Neural progenitor cell (in vitro differentiated cells): ENCODE data around the gene TSPAN32. TPM values are rescaled to one million over a fixed set of nuclear protein-coding genes. Genes with fewer than 3 reads are reported as not detected.

Experiments used
- DNase-seq: peaks from one replicate; pipeline ENCODE4 v3.0.0-alpha.2; 2016; ENCODE audit warnings: low spot score
- H2AFZ ChIP-seq: fragments of 200-600 bp; sonication (generic); replicated peaks from 2 replicates; pipeline ENCODE4 v1.6.1; 2016; ENCODE audit warnings: antibody characterized with exemption
- H3F3A ChIP-seq: fragments of 200-600 bp; sonication (generic); 2 replicates; pipeline ENCODE4 v1.6.1; 2016; ENCODE audit warnings: antibody characterized with exemption, low read depth
- H3K27ac ChIP-seq: fragments of 200-600 bp; sonication (generic); 2 replicates; pipeline ENCODE4 v1.5.1; 2016; ENCODE audit warnings: mild to moderate bottlenecking
- H3K27me3 ChIP-seq: fragments of 200-600 bp; sonication (generic); 2 replicates; pipeline ENCODE4 v1.6.1; 2016; ENCODE audit warnings: mild to moderate bottlenecking, moderate library complexity
- H3K36me3 ChIP-seq: fragments of 200-600 bp; sonication (generic); 2 replicates; pipeline ENCODE4 v1.5.1; 2016
- H3K4me1 ChIP-seq: fragments of 200-600 bp; sonication (generic); 2 replicates; pipeline ENCODE4 v1.6.1; 2016; ENCODE audit warnings: mixed run types
- H3K4me2 ChIP-seq: fragments of 200-600 bp; sonication (generic); 2 replicates; pipeline ENCODE4 v1.6.1; 2016
- H3K4me3 ChIP-seq: fragments of 200-600 bp; sonication (generic); 2 replicates; pipeline ENCODE4 v1.5.1; 2016
- H3K79me2 ChIP-seq: fragments of 200-600 bp; sonication (generic); 2 replicates; pipeline ENCODE4 v1.6.1; 2016; ENCODE audit warnings: low read depth
- H3K9ac ChIP-seq: fragments of 200-600 bp; sonication (generic); 2 replicates; pipeline ENCODE4 v1.6.1; 2016
- H3K9me3 ChIP-seq: fragments of 200-600 bp; sonication (generic); 2 replicates; pipeline ENCODE4 v1.5.1; 2016; ENCODE audit warnings: low read depth
- H4K20me1 ChIP-seq: fragments of 200-600 bp; sonication (generic); 2 replicates; pipeline ENCODE4 v1.6.1; 2016; ENCODE audit warnings: low read depth
- H3K27ac Mint-ChIP-seq: 3 replicates; pipeline ENCODE4 v1.8.0; 2021; ENCODE audit warnings: mixed read lengths
- H3K27me3 Mint-ChIP-seq: 2 replicates; pipeline ENCODE4 v1.8.0; 2022; ENCODE audit warnings: low read depth, mild to moderate bottlenecking, inconsistent platforms, moderate library complexity, mixed read lengths; ENCODE audit not compliant: insufficient read depth
- H3K36me3 Mint-ChIP-seq: 3 replicates; pipeline ENCODE4 v1.8.0; 2021; ENCODE audit warnings: mixed read lengths
- H3K4me1 Mint-ChIP-seq: 3 replicates; pipeline ENCODE4 v1.8.0; 2021; ENCODE audit warnings: mixed read lengths
- H3K4me3 Mint-ChIP-seq: 3 replicates; pipeline ENCODE4 v1.8.0; 2021; ENCODE audit warnings: mild to moderate bottlenecking, moderate library complexity, mixed read lengths
- H3K9me3 Mint-ChIP-seq: 3 replicates; pipeline ENCODE4 v1.8.0; 2020; ENCODE audit warnings: mixed read lengths
- EZH2 ChIP-seq: fragments of 200-600 bp; sonication (generic); IDR thresholded peaks from 2 replicates; pipeline ENCODE4 v1.6.1; 2017; ENCODE audit warnings: antibody characterized with exemption, mild to moderate bottlenecking, moderate library complexity
- EZH2phosphoT487 ChIP-seq: fragments of 200-600 bp; sonication (generic); IDR thresholded peaks from 2 replicates; pipeline ENCODE4 v1.6.1; 2017; ENCODE audit warnings: antibody characterized with exemption
- total RNA-seq: library from RNA; depleted of rRNA; stranded (reverse); fragments of >200 nt; gene quantifications from 2 replicates; pipeline ENCODE4 v1.2.3, GENCODE V29; 2015; ENCODE audit warnings: low replicate concordance
- TF ChIP-seq, protein P1 (sequence below): fragments of 200-600 bp; sonication (generic); IDR thresholded peaks from 2 replicates; pipeline ENCODE4 v1.5.1; 2017; ENCODE audit warnings: antibody characterized with exemption, mild to moderate bottlenecking

Gene TSPAN32
- total RNA-seq, 1 donor from 2014 or later = not detected

DNA sequence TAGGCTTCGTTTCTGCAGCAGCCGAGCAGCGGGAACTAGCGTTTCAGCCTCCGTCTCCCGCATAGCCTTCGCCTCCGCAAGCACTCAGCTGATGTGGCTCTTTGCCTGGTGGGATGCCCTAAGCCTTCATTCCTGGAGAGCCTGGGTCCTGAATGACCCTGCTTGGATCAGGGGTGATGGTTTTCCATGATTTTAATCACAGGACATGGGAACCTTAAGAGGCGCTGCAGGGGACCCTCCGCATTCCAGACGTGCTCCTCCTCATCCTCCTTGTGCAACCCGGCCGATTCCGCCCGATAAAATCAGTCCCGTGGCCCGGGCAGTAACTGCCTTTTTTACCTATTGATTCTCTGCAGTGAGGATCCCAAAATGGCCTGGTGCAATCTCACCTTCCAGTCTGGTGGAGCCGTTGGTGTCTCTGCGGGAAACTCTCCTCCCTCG, 8.3 kb upstream of the TSPAN32 start:
- Histone ChIP-seq H3K9ac (no peak overlapping the region), H2AFZ (no peak overlapping the region), H3K4me2 (no peak overlapping the region), H3K27me3 (peaks cover 63% of the 10 kb centered on the region), H3K4me1 (no peaks in the 10 kb centered on the region), H3K4me3 (no peak overlapping the region), H3F3A (no peaks in the 10 kb centered on the region), H3K36me3 (no peaks in the 10 kb centered on the region), H3K79me2 (no peaks in the 10 kb centered on the region), H3K9me3 (no peaks in the 10 kb centered on the region), H3K27ac (no peak overlapping the region), H4K20me1 (no peaks in the 10 kb centered on the region)
- Mint-ChIP-seq H3K9me3 (no peaks in the 10 kb centered on the region), H3K27ac (no peak overlapping the region), H3K4me1 (peaks cover 3% of the 10 kb centered on the region), H3K4me3 (no peak overlapping the region), H3K36me3 (no peaks in the 10 kb centered on the region), H3K27me3 (peaks cover 17% of the 10 kb centered on the region)
- no peak for TF ChIP-seq EZH2phosphoT487
- no peak for TF ChIP-seq EZH2
- TF ChIP-seq, protein P1, sequence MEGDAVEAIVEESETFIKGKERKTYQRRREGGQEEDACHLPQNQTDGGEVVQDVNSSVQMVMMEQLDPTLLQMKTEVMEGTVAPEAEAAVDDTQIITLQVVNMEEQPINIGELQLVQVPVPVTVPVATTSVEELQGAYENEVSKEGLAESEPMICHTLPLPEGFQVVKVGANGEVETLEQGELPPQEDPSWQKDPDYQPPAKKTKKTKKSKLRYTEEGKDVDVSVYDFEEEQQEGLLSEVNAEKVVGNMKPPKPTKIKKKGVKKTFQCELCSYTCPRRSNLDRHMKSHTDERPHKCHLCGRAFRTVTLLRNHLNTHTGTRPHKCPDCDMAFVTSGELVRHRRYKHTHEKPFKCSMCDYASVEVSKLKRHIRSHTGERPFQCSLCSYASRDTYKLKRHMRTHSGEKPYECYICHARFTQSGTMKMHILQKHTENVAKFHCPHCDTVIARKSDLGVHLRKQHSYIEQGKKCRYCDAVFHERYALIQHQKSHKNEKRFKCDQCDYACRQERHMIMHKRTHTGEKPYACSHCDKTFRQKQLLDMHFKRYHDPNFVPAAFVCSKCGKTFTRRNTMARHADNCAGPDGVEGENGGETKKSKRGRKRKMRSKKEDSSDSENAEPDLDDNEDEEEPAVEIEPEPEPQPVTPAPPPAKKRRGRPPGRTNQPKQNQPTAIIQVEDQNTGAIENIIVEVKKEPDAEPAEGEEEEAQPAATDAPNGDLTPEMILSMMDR = no peak
- peak; percentile 1 for DNase-seq

DNA sequence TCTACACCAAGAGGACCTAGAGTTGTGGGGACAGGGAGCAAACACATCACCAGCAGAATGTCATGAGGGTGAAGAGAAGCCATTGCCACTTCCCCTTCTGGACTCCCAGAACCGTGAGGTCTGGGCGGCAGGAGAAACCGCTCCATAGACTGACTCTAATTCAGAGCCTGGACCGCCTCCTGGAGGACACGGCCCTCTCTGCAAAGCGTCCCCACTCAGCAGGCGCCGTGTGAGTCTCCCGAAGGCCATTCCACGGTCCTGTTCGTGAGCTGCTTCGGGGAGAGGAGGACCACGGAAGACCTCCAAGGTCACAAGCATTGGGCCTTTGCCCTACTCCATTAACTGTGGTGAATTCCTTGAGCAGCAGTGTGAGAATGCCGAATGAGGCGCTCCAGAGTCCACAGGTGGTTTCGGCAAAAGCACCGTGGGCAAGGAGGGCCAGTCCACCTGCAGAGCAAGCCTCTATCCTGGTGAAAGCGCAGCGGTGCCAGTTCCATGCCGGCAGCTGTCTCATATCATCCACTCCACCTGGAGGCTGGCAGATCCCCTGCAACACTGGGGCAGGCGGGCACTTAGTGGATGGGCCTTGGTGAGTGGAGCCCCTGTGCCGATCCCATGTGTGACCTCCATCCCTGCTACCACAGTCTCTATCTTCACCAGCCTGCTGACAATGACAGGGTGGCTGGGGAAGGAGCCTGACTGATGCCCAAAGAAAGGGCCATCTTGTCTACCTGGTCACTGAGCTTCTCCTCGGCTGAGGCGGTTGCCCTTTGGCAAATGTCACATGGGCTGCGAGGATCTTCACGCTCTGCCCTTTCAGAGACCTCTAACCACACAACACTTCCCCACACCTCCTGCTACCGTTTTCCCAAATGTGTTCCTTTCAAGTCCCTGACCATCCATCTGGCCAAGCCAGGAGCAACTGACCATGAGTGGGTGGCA, 7.6 kb upstream of the TSPAN32 start:
- Mint-ChIP-seq H3K27me3 (peaks cover 17% of the 10 kb centered on the region), H3K9me3 (no peaks in the 10 kb centered on the region), H3K4me3 (no peak overlapping the region), H3K27ac (no peak overlapping the region), H3K36me3 (no peaks in the 10 kb centered on the region), H3K4me1 (no peaks in the 10 kb centered on the region)
- no peak overlapping the region for H3K27ac ChIP-seq
- H3K9ac ChIP-seq = no peak overlapping the region
- H3K27me3 ChIP-seq = peaks cover 59% of the 10 kb centered on the region
- TF ChIP-seq, protein P1 = peak; percentile 5
- no peak for TF ChIP-seq EZH2phosphoT487
- H3K4me3 ChIP-seq = no peak overlapping the region
- no peak overlapping the region for H2AFZ ChIP-seq
- H4K20me1 ChIP-seq = no peaks in the 10 kb centered on the region
- H3K9me3 ChIP-seq = no peaks in the 10 kb centered on the region
- no peaks in the 10 kb centered on the region for H3K4me1 ChIP-seq
- H3K79me2 ChIP-seq = no peaks in the 10 kb centered on the region
- H3F3A ChIP-seq = no peaks in the 10 kb centered on the region
- H3K36me3 ChIP-seq = no peaks in the 10 kb centered on the region
- no peak overlapping the region for H3K4me2 ChIP-seq
- DNase-seq = peak; percentile 6

DNA sequence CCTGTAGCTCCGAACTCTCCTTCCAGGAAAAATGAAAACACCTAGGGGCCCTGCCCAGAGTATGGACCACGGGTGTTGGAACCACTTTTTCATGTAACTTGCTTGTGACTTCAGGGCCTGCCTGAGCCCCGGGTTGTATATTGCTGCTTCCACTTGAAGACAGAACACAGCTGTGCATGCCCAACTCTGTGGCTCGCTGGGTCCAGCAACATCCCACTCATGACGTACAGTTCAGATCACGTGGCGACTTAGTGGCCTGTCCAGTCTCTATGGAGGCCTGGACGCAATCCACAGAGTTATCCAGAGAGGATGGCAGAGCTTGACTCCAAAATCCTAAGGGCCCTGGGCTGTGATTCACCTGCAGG, 6.9 kb upstream of the TSPAN32 start:
- H3K4me3 Mint-ChIP-seq = no peak overlapping the region
- H3K27me3 Mint-ChIP-seq = peaks cover 20% of the 10 kb centered on the region
- H3K9me3 Mint-ChIP-seq = no peaks in the 10 kb centered on the region
- no peak overlapping the region for H3K4me3 ChIP-seq
- H3K4me1 Mint-ChIP-seq = no peaks in the 10 kb centered on the region
- no peaks in the 10 kb centered on the region for H3K36me3 ChIP-seq
- H3K27ac Mint-ChIP-seq = no peak overlapping the region
- TF ChIP-seq, protein P1 = no peak
- no peak for TF ChIP-seq EZH2phosphoT487
- TF ChIP-seq EZH2 = no peak
- H3K4me1 ChIP-seq = no peaks in the 10 kb centered on the region
- no peaks in the 10 kb centered on the region for H3K9me3 ChIP-seq
- no peak overlapping the region for H3K27ac ChIP-seq
- no peaks in the 10 kb centered on the region for H4K20me1 ChIP-seq
- peaks cover 53% of the 10 kb centered on the region for H3K27me3 ChIP-seq
- no peaks in the 10 kb centered on the region for H3K79me2 ChIP-seq
- no peak overlapping the region for H2AFZ ChIP-seq
- no peak for DNase-seq
- no peak overlapping the region for H3K4me2 ChIP-seq
- H3K9ac ChIP-seq = no peak overlapping the region
- no peaks in the 10 kb centered on the region for H3K36me3 Mint-ChIP-seq
- no peaks in the 10 kb centered on the region for H3F3A ChIP-seq
